ENCODE results near the gene LRRC14B.

- TF ChIP-seq CTCF (IDR thresholded peaks at IDR 0.05) (no peak), EZH2 (IDR thresholded peaks at IDR 0.05) (no peak)
Observed at GRCh38 chr5:163338-163620, 28.0 kb upstream of the LRRC14B start.

Measured in neural progenitor cell (in vitro differentiated cells).